Ectodermal cell (in vitro differentiated cells): ENCODE measurements around the gene BASP1.
"Not testable (repeated sequence)": the region's sequence is repeated elsewhere in the genome, so short reads cannot be mapped to it uniquely, and the experiment has no call there.

Experiments used
- H3K27ac ChIP-seq: 2 replicates; pipeline ENCODE4 v1.7.0; 2013; ENCODE audit warnings: mild to moderate bottlenecking, low read depth, low read length; ENCODE audit not compliant: insufficient read depth, poor library complexity, severe bottlenecking
- H3K27me3 ChIP-seq: 2 replicates; pipeline ENCODE4 v1.7.0; 2013; ENCODE audit warnings: mild to moderate bottlenecking, low read length; ENCODE audit not compliant: insufficient read depth, control insufficient read depth, poor library complexity, severe bottlenecking
- H3K36me3 ChIP-seq: one replicate; pipeline ENCODE4 v1.7.0; 2013; ENCODE audit warnings: low read length; ENCODE audit not compliant: control insufficient read depth, insufficient read depth
- H3K4me1 ChIP-seq: one replicate; pipeline ENCODE4 v1.7.0; 2013; ENCODE audit warnings: low read length; ENCODE audit not compliant: control insufficient read depth, insufficient read depth
- H3K4me3 ChIP-seq: 2 replicates; pipeline ENCODE4 v1.7.0; 2013; ENCODE audit warnings: low read depth, low read length, control low read depth; ENCODE audit not compliant: insufficient read depth
- H3K9me3 ChIP-seq: 2 replicates; pipeline ENCODE4 v1.7.0; 2013; ENCODE audit warnings: mild to moderate bottlenecking, low read length, moderate library complexity; ENCODE audit not compliant: control insufficient read depth
- WGBS, 2 experiments: methylation state at CpG; one replicate each; pipeline ENCODE4 v1.1.7; 2013; ENCODE audit warnings: missing lambda C conversion rate in 2 of 2; 5-methylcytosine and 5-hydroxymethylcytosine counted together

Gene BASP1

GRCh38 chr5:17310502-17310901 lies 93.1 kb downstream of the BASP1 start:
- H3K27ac ChIP-seq, H3K27me3 ChIP-seq, H3K4me1 ChIP-seq, H3K36me3 ChIP-seq, H3K9me3 ChIP-seq, H3K4me3 ChIP-seq: not testable (repeated sequence)
- 94 to 98% methylated on average over 4 of the region's 4 CpGs for WGBS, 2 experiments

GRCh38 chr5:17311811-17312210 lies 94.4 kb downstream of the BASP1 start:
- not testable (repeated sequence) for H3K36me3 ChIP-seq, H3K9me3 ChIP-seq, H3K27me3 ChIP-seq, H3K4me3 ChIP-seq, H3K27ac ChIP-seq, H3K4me1 ChIP-seq
- 93 to 97% methylated on average over 19 to 31 of the region's 31 CpGs for WGBS, 2 experiments

- no peaks in the 10 kb centered on the region for H3K36me3 ChIP-seq
- no peaks in the 10 kb centered on the region for H3K27me3 ChIP-seq
- H3K27ac ChIP-seq: no peak overlapping the region
- no peak overlapping the region for H3K4me3 ChIP-seq
- 87 to 89% methylated on average over 4 of the region's 4 CpGs for WGBS, 2 experiments
- no peaks in the 10 kb centered on the region for H3K9me3 ChIP-seq
- peaks cover 5% of the 10 kb centered on the region for H3K4me1 ChIP-seq
Observed at GRCh38 chr5:17312358-17312757, 94.9 kb downstream of the BASP1 start.

GRCh38 chr5:17314907-17315471 lies 97.6 kb downstream of the BASP1 start:
- H3K36me3 ChIP-seq: no peaks in the 10 kb centered on the region
- 100% methylated on average over 1 of the region's 5 CpGs for WGBS, 2 experiments

GRCh38 chr5:17315710-17316221 lies 98.3 kb downstream of the BASP1 start:
- H3K27ac ChIP-seq: no peak overlapping the region
- no peaks in the 10 kb centered on the region for H3K36me3 ChIP-seq
- no peaks in the 10 kb centered on the region for H3K9me3 ChIP-seq
- WGBS, 2 experiments: 84 to 88% methylated on average over 11 of the region's 11 CpGs
- H3K4me1 ChIP-seq: peaks cover 5% of the 10 kb centered on the region
- no peak overlapping the region for H3K4me3 ChIP-seq
- H3K27me3 ChIP-seq: no peaks in the 10 kb centered on the region

More at GRCh38 chr5:17314907-17315471, 97.6 kb downstream of the BASP1 start:
- no peak overlapping the region for H3K4me3 ChIP-seq
- H3K27ac ChIP-seq: no peak overlapping the region
- H3K4me1 ChIP-seq: peaks cover 5% of the 10 kb centered on the region
- no peaks in the 10 kb centered on the region for H3K9me3 ChIP-seq
- H3K27me3 ChIP-seq: no peaks in the 10 kb centered on the region

GRCh38 chr5:17316970-17317459 lies 99.6 kb downstream of the BASP1 start:
- Histone ChIP-seq H3K27me3 (no peaks in the 10 kb centered on the region), H3K36me3 (no peaks in the 10 kb centered on the region), H3K9me3 (no peaks in the 10 kb centered on the region), H3K4me1 (peaks cover 5% of the 10 kb centered on the region), H3K4me3 (no peak overlapping the region), H3K27ac (no peak overlapping the region)
- 91 to 95% methylated on average over 5 of the region's 6 CpGs for WGBS, 2 experiments

GRCh38 chr5:17317473-17317872 lies 100.0 kb downstream of the BASP1 start:
- Histone ChIP-seq H3K4me3 (no peak overlapping the region), H3K27ac (no peak overlapping the region), H3K4me1 (peaks cover 5% of the 10 kb centered on the region), H3K36me3 (no peaks in the 10 kb centered on the region), H3K9me3 (no peaks in the 10 kb centered on the region), H3K27me3 (no peaks in the 10 kb centered on the region)
- WGBS, 2 experiments: 92 to 94% methylated on average over 5 of the region's 5 CpGs

- not testable (repeated sequence) for H3K27me3 ChIP-seq, H3K36me3 ChIP-seq, H3K27ac ChIP-seq, H3K9me3 ChIP-seq, H3K4me1 ChIP-seq, H3K4me3 ChIP-seq
- 93 to 94% methylated on average over 2 to 3 of the region's 3 CpGs for WGBS, 2 experiments
Observed at GRCh38 chr5:17319095-17319494, 101.7 kb downstream of the BASP1 start.

- no peaks in the 10 kb centered on the region for H3K4me1 ChIP-seq
- H3K36me3 ChIP-seq: no peaks in the 10 kb centered on the region
- no peak overlapping the region for H3K4me3 ChIP-seq
- H3K27me3 ChIP-seq: no peaks in the 10 kb centered on the region
- H3K27ac ChIP-seq: no peak overlapping the region
- WGBS, 2 experiments: 91 to 95% methylated on average over 3 of the region's 3 CpGs
- H3K9me3 ChIP-seq: no peaks in the 10 kb centered on the region
Observed at GRCh38 chr5:17325770-17326599, 108.6 kb downstream of the BASP1 start.
